Endodermal cell (in vitro differentiated cells): ENCODE results near the gene EFHC1. TPM values are rescaled to one million over a fixed set of nuclear protein-coding genes. Genes with fewer than 3 reads are reported as not detected.

Experiments
- DNase-seq: peaks from one replicate; pipeline ENCODE4 v3.0.0-alpha.2; 2017
- H3K27ac ChIP-seq: 2 replicates; pipeline ENCODE4 v1.5.1; 2013; ENCODE audit warnings: mild to moderate bottlenecking, low read depth, low read length, moderate library complexity
- H3K27me3 ChIP-seq: 2 replicates; pipeline ENCODE4 v1.6.1; 2013; ENCODE audit warnings: mild to moderate bottlenecking, low read length, moderate library complexity; ENCODE audit not compliant: insufficient read depth, control insufficient read depth, poor library complexity, severe bottlenecking
- H3K36me3 ChIP-seq: 2 replicates; pipeline ENCODE4 v1.7.0; 2013; ENCODE audit warnings: mild to moderate bottlenecking, low read length, moderate library complexity; ENCODE audit not compliant: control insufficient read depth, insufficient read depth
- H3K4me1 ChIP-seq: one replicate; pipeline ENCODE4 v1.7.0; 2013; ENCODE audit warnings: low read length; ENCODE audit not compliant: control insufficient read depth, insufficient read depth
- H3K4me3 ChIP-seq: 2 replicates; pipeline ENCODE4 v1.5.1; 2013; ENCODE audit warnings: mild to moderate bottlenecking, low read length, moderate library complexity
- H3K9ac ChIP-seq: 2 replicates; pipeline ENCODE4 v1.6.1; 2013; ENCODE audit warnings: mild to moderate bottlenecking, low read length, moderate library complexity; ENCODE audit not compliant: poor library complexity, severe bottlenecking; ENCODE audit errors: extremely low read depth
- H3K9me3 ChIP-seq: 2 replicates; pipeline ENCODE4 v1.6.1; 2013; ENCODE audit warnings: mild to moderate bottlenecking, low read length, moderate library complexity; ENCODE audit not compliant: control insufficient read depth
- H3K27ac Mint-ChIP-seq: 2 replicates; pipeline ENCODE4 v1.8.0; 2020; ENCODE audit warnings: mixed read lengths
- H3K27me3 Mint-ChIP-seq: 2 replicates; pipeline ENCODE4 v1.8.0; 2021; ENCODE audit warnings: mild to moderate bottlenecking, mixed read lengths; ENCODE audit not compliant: insufficient read depth
- H3K36me3 Mint-ChIP-seq: 2 replicates; pipeline ENCODE4 v1.8.0; 2020; ENCODE audit warnings: low read depth, mixed read lengths
- H3K4me1 Mint-ChIP-seq: 2 replicates; pipeline ENCODE4 v1.8.0; 2020; ENCODE audit warnings: mixed read lengths
- H3K4me3 Mint-ChIP-seq: 2 replicates; pipeline ENCODE4 v1.8.0; 2020; ENCODE audit warnings: mild to moderate bottlenecking, moderate library complexity, mixed read lengths
- H3K9me3 Mint-ChIP-seq: 2 replicates; pipeline ENCODE4 v1.8.0; 2020; ENCODE audit warnings: mild to moderate bottlenecking, mixed read lengths
- WGBS, 2 experiments: methylation state at CpG; one replicate each; pipeline versions ENCODE4 v1.1.5 to v1.1.7; 2013; ENCODE audit warnings: missing lambda C conversion rate in 2 of 2, mixed read lengths in 1 of 2; ENCODE audit not compliant: insufficient coverage in 1 of 2, insufficient read length in 1 of 2; 5-methylcytosine and 5-hydroxymethylcytosine counted together
- total RNA-seq, 2 donors: library from RNA; stranded (reverse); fragmentation: NEBNext Ultra II Directional in 1 of 2; extraction: Animal tissue kit (Norgen Biotek cat#: 25700) in 1 of 2; gene quantifications; 2 replicates in 1 of 2; 3 replicates in 1 of 2; pipeline ENCODE4 v1.2.1, GENCODE V29; 2021
- TF ChIP-seq, protein P1 (sequence below): fragments of 200-600 bp; sonication (generic); conservative IDR thresholded peaks from 2 replicates; pipeline ENCODE4 v1.5.0; 2021; ENCODE audit warnings: antibody characterized with exemption, mild to moderate bottlenecking

EFHC1 gene
- total RNA-seq, 2 donors from 2014 or later: 26.4 to 46.4 TPM

DNA sequence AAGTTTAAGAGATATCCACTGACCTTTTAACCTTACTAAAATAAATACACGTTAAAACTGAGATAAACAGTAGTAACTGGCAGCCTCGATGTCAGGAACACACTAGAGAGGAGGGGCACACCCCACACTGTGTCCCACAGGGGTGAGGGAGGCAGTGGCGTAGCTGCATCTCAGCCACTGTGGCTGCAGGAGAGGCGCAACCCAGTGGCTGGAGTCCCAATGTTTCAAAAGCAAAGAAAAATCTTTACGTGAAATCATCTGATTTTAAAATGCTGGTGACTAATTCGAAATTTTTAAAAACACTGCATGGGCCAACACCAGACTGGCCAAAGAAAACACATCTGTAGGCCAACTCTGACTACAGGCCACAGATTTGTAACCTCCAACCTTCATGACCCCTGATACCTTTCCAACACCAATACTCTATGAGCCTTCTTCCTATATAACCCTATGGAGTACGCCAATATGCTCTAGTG is 102.0 kb downstream of the EFHC1 start:
- no peaks in the 10 kb centered on the region for H3K9me3 ChIP-seq
- no peaks in the 10 kb centered on the region for H3K36me3 ChIP-seq
- Mint-ChIP-seq H3K27me3 (no peaks in the 10 kb centered on the region), H3K4me3 (no peak overlapping the region), H3K27ac (no peak overlapping the region), H3K9me3 (no peaks in the 10 kb centered on the region), H3K36me3 (peaks cover 14% of the 10 kb centered on the region), H3K4me1 (peaks cover 34% of the 10 kb centered on the region)
- no peak overlapping the region for H3K4me3 ChIP-seq
- 88 to 90% methylated on average over 5 to 7 of the region's 7 CpGs for WGBS, 2 experiments
- H3K9ac ChIP-seq: no peak overlapping the region
- no peak overlapping the region for H3K27ac ChIP-seq
- no peaks in the 10 kb centered on the region for H3K27me3 ChIP-seq
- no peak for DNase-seq
- H3K4me1 ChIP-seq: peaks cover 11% of the 10 kb centered on the region
- TF ChIP-seq, protein P1, sequence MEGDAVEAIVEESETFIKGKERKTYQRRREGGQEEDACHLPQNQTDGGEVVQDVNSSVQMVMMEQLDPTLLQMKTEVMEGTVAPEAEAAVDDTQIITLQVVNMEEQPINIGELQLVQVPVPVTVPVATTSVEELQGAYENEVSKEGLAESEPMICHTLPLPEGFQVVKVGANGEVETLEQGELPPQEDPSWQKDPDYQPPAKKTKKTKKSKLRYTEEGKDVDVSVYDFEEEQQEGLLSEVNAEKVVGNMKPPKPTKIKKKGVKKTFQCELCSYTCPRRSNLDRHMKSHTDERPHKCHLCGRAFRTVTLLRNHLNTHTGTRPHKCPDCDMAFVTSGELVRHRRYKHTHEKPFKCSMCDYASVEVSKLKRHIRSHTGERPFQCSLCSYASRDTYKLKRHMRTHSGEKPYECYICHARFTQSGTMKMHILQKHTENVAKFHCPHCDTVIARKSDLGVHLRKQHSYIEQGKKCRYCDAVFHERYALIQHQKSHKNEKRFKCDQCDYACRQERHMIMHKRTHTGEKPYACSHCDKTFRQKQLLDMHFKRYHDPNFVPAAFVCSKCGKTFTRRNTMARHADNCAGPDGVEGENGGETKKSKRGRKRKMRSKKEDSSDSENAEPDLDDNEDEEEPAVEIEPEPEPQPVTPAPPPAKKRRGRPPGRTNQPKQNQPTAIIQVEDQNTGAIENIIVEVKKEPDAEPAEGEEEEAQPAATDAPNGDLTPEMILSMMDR: no peak

DNA sequence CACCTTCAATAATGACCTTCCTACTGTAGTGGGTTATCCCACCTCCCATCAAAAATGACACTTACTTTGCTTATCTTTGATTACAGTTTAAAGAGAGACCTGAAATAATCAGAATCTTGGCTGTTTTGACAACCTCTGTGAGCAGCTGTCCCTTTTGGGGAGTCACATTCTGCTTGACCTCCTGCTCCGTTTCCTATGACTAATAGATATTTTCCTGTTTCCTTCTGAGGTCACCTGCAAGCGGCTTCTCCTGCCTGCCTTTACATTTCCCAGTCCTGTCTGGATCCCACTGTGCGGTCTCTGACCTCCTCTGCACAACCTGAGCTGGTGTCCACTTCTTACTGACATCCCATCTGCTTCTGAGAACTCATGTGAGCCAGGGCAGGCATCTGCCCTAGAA is 102.5 kb downstream of the EFHC1 start:
- no peak overlapping the region for H3K4me3 Mint-ChIP-seq
- peaks cover 31% of the 10 kb centered on the region for H3K4me1 Mint-ChIP-seq
- H3K4me1 ChIP-seq: peaks cover 6% of the 10 kb centered on the region
- no peaks in the 10 kb centered on the region for H3K9me3 ChIP-seq
- H3K27me3 ChIP-seq: no peaks in the 10 kb centered on the region
- TF ChIP-seq, protein P1: no peak
- 93 to 96% methylated on average over 2 to 3 of the region's 3 CpGs for WGBS, 2 experiments
- peaks cover 14% of the 10 kb centered on the region for H3K36me3 Mint-ChIP-seq
- no peak overlapping the region for H3K27ac Mint-ChIP-seq
- no peaks in the 10 kb centered on the region for H3K36me3 ChIP-seq
- H3K27me3 Mint-ChIP-seq: no peaks in the 10 kb centered on the region
- no peak for DNase-seq
- no peaks in the 10 kb centered on the region for H3K9me3 Mint-ChIP-seq
- H3K27ac ChIP-seq: no peak overlapping the region
- no peak overlapping the region for H3K4me3 ChIP-seq
- H3K9ac ChIP-seq: no peak overlapping the region

DNA sequence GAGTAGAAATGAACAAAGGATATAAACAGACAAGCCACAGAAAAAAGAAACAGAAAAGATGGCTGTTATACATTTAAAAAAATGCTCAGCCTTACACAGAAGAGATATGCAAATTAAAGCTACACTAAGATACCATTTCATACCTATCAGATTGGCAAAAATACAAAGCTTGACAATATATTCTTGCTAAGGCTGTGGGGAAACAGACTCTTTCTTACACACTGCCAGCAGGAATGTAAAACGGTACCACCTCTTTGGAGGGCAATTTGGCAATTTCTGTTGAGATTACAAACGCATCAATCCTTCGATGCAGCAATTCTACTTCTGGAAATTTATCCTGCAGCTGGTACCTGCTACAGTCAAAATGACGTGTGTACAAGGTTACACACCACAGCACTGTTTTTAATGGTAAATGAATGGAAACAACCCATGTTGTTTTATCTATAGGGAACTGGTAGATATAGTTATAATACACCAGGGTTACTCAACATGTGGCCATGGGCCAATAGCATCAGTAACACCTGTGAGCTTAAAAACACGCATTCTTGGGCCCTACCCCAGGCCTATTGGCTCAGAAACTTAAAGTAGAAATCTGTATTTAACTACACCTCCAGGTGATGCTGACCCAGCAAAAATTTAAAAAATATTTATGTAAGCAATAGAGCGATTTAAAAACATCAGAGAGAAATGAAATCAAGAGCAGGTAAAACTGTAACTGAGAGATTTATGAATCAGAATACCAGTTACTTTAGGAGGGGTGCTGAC is 103.4 kb downstream of the EFHC1 start:
- no peak for DNase-seq
- H3K27me3 ChIP-seq: no peaks in the 10 kb centered on the region
- Mint-ChIP-seq H3K36me3 (peaks cover 15% of the 10 kb centered on the region), H3K27ac (no peak overlapping the region), H3K4me3 (no peak overlapping the region), H3K4me1 (peaks cover 22% of the 10 kb centered on the region), H3K9me3 (no peaks in the 10 kb centered on the region), H3K27me3 (no peaks in the 10 kb centered on the region)
- H3K27ac ChIP-seq: no peak overlapping the region
- no peaks in the 10 kb centered on the region for H3K36me3 ChIP-seq
- WGBS, 2 experiments: 88 to 90% methylated on average over 6 of the region's 6 CpGs
- no peak overlapping the region for H3K4me3 ChIP-seq
- no peak overlapping the region for H3K9ac ChIP-seq
- H3K9me3 ChIP-seq: no peaks in the 10 kb centered on the region
- peaks cover 2% of the 10 kb centered on the region for H3K4me1 ChIP-seq
- TF ChIP-seq, protein P1: no peak
